ENCODE data around the gene CRACR2B. TPM values are rescaled to one million over a fixed set of nuclear protein-coding genes. Genes with fewer than 3 reads are reported as not detected.

Gene CRACR2B
- total and polyA plus RNA-seq, 10 of the 15 experiments (the other 5 are each of a cell fraction or from before 2014, with no cell fraction given) = 0.10 to 33.7 (median 12.7) TPM

- Histone ChIP-seq H3K27me3 (replicated peaks in 1 of 2; ENCODE audit: control insufficient read depth in 2 of 2, insufficient read depth in 2 of 2, low read length in 1 of 2) (no peaks in the 10 kb centered on the region; a peak in 3 of 4 replicates), H3K27ac (ENCODE audit: control insufficient read depth, insufficient read depth) (no peak overlapping the region), H3K9me3 (replicated peaks; ENCODE audit: control insufficient read depth, insufficient read depth, low read length) (no peaks in the 10 kb centered on the region), H3K36me3 (ENCODE audit: control insufficient read depth in 2 of 2, insufficient read depth in 2 of 2, low read length in 1 of 2) (no peaks in the 10 kb centered on the region; a peak in 2 of 4 replicates), H3K4me3 (peak overlapping the region; percentile 49; the same call in 1 of the 2 replicates), H3K9ac (ENCODE audit: control insufficient read depth, insufficient read depth, low read length) (no peak overlapping the region), H3K4me1 (ENCODE audit: control insufficient read depth, insufficient read depth, low read length) (peaks cover 42% of the 10 kb centered on the region), H3K79me2 (ENCODE audit: control insufficient read depth, insufficient read depth, low read length) (no peaks in the 10 kb centered on the region), H3K4me2 (ENCODE audit: control insufficient read depth, insufficient read depth) (peak overlapping the region; percentile 93), H2AFZ (ENCODE audit: control insufficient read depth, low read depth, low read length) (no peak overlapping the region), H4K20me1 (ENCODE audit: control insufficient read depth, insufficient read depth) (no peaks in the 10 kb centered on the region)
- CTCF ChIA-PET = interaction anchor here (1.0 kb wide), 1 partner anchor 19 kb away, joined by 3 read pairs; no protein-coding TSS in a partner anchor
- 30% methylated on average over 38 of the region's 40 CpGs for WGBS (ENCODE audit: insufficient coverage, insufficient replicate concordance, low lambda C conversion rate, missing lambda C conversion rate)
- intact Hi-C loops (cut with micrococcal nuclease; ENCODE audit: unreplicated experiment) = no loop called here
- RAD21 ChIA-PET (ENCODE audit: unreplicated experiment) = no interaction called here
- POLR2A ChIA-PET = interaction anchor here (1.4 to 5.2 kb wide), 3 partner anchors 10 to 20 kb away, joined by 4 to 33 read pairs (median 21); partner anchors contain the start of genes PNPLA2, POLR2L, RPLP2 and TSPAN4
- in situ Hi-C loops (cut with MboI) = no loop called here
- DNase-seq (ENCODE audit: low read depth, low spot score) = no peak
- no peak for TF ChIP-seq CBX3 (IDR thresholded peaks at IDR 0.05; ENCODE audit: borderline replicate concordance, low read depth)
- TF ChIP-seq ZBTB33 (IDR thresholded peaks at IDR 0.05) = no peak
- no peak for TF ChIP-seq PAX8 (IDR thresholded peaks at IDR 0.05)
- no peak for TF ChIP-seq KAT2A (conservative IDR thresholded peaks at IDR 0.05; ENCODE audit: control insufficient read depth, low read depth, low read length)
- TF ChIP-seq POLR2AphosphoS2 (IDR thresholded peaks at IDR 0.05; ENCODE audit: low read depth, low read length) = no peak
- TF ChIP-seq MTA2 (IDR thresholded peaks at IDR 0.05; ENCODE audit: low read depth) = no peak
- no peak for TF ChIP-seq PRDM15 (CRISPR knock-in tag; IDR thresholded peaks at IDR 0.05)
- TF ChIP-seq POU2F2 (IDR thresholded peaks at IDR 0.05; ENCODE audit: borderline replicate concordance, low read depth, low read length) = peak; percentile 94; the same call in 2 of the 3 replicates
- TF ChIP-seq PKNOX1 (IDR thresholded peaks at IDR 0.05) = no peak
- no peak for TF ChIP-seq IRF4 (IDR thresholded peaks at IDR 0.05; ENCODE audit: low read depth, low read length)
- TF ChIP-seq BHLHE40 (IDR thresholded peaks at IDR 0.05; ENCODE audit: borderline replicate concordance in 1 of 2, low read depth in 2 of 2, low read length in 1 of 2) = peak; percentile 15 to 16; a peak in 1 of 4 replicates
- no TSS peak for BruUV-seq (replicated peaks)
- no peak for FAIRE-seq
- SMC1A ChIA-PET (ENCODE audit: uncharacterized antibody, unreplicated experiment) = no interaction called here
- peak; percentile 8 for ATAC-seq
These were observed 1.6 kb downstream of the CRACR2B start for GRCh38 chr11:829176-829846.
